A673 (cell line): Measurements from ENCODE around the gene CEP20. TPM values are rescaled to one million over a fixed set of nuclear protein-coding genes. Genes with fewer than 3 reads are reported as not detected.

Source experiments
- BruUV-seq: library from RNA; stranded (reverse); fragments of 400-500 nt; replicated peaks from 2 replicates; lab custom pipeline; 2021; lab: Mats Ljungman, UMichigan
- CTCF ChIA-PET: fragments of 300-600 bp; sonication (Branson Sonifier 250); formaldehyde crosslinking; loops from one replicate; lab custom pipeline; 2022; ENCODE audit warnings: antibody characterized with exemption; lab: Charles Lee
- POLR2A ChIA-PET: fragments of 300-600 bp; sonication (Branson Sonifier 250); formaldehyde crosslinking; loops from one replicate; lab custom pipeline; 2022; ENCODE audit warnings: antibody characterized with exemption; ENCODE audit not compliant: low non-redundant PET; lab: Charles Lee
- DNase-seq: peaks from one replicate; pipeline ENCODE4 v3.0.0-alpha.2; 2015; ENCODE audit warnings: low spot score
- H3K27ac ChIP-seq: fragments of 200-600 bp; sonication (generic); 2 replicates; pipeline ENCODE4 v1.5.1; 2016; ENCODE audit warnings: mixed run types, low read depth, mild to moderate bottlenecking, mixed read lengths, antibody characterized with exemption, low read length; ENCODE audit not compliant: poor library complexity, severe bottlenecking
- H3K27me3 ChIP-seq: fragments of 200-600 bp; sonication (generic); replicated peaks from 2 replicates; pipeline ENCODE4 v1.6.1; 2017; ENCODE audit warnings: mixed run types, low read depth, mild to moderate bottlenecking, mixed read lengths, antibody characterized with exemption, low read length; ENCODE audit not compliant: insufficient read depth, poor library complexity
- H3K36me3 ChIP-seq: fragments of 200-600 bp; sonication (generic); 2 replicates; pipeline ENCODE4 v1.6.1; 2016; ENCODE audit warnings: mixed run types, mild to moderate bottlenecking, mixed read lengths, antibody characterized with exemption, low read length; ENCODE audit not compliant: insufficient read depth, poor library complexity, severe bottlenecking
- H3K4me1 ChIP-seq: fragments of 200-600 bp; sonication (generic); 2 replicates; pipeline ENCODE4 v1.6.1; 2017; ENCODE audit warnings: mixed run types, mild to moderate bottlenecking, mixed read lengths, antibody characterized with exemption, low read length; ENCODE audit not compliant: insufficient read depth, poor library complexity, severe bottlenecking
- H3K4me3 ChIP-seq: fragments of 200-600 bp; sonication (generic); 2 replicates; pipeline ENCODE4 v1.5.1; 2016; ENCODE audit warnings: low read depth, mixed run types, mild to moderate bottlenecking, mixed read lengths, low read length; ENCODE audit not compliant: poor library complexity, severe bottlenecking
- H3K9me3 ChIP-seq: fragments of 200-600 bp; sonication (generic); 2 replicates; pipeline ENCODE4 v1.6.1; 2016; ENCODE audit warnings: mixed run types, low read depth, mild to moderate bottlenecking, mixed read lengths, antibody characterized with exemption, low read length; ENCODE audit not compliant: poor library complexity, severe bottlenecking
- CTCF ChIP-seq: fragments of 300-800, 200-600 bp; sonication (generic); conservative IDR thresholded peaks from 2 replicates; pipeline ENCODE4 v1.5.1; 2017; ENCODE audit warnings: low read depth, mild to moderate bottlenecking, antibody characterized with exemption, low read length, moderate library complexity, mixed read lengths
- EZH2 ChIP-seq: fragments of 200-600 bp; sonication (generic); IDR thresholded peaks from 2 replicates; pipeline ENCODE4 v1.6.1; 2017; ENCODE audit warnings: borderline replicate concordance, low read depth, mild to moderate bottlenecking, mixed read lengths, antibody characterized with exemption, low read length; ENCODE audit not compliant: poor library complexity, severe bottlenecking
- intact Hi-C: fragments of 100-400 bp; cut with micrococcal nuclease; formaldehyde crosslinking; loops from one replicate; pipeline ENCODE4 v1.10.0; 2022; ENCODE audit not compliant: unreplicated experiment
- total RNA-seq: library from RNA; stranded (reverse); gene quantifications from 2 replicates; pipeline ENCODE4 v1.2.3, GENCODE V29; 2021

CEP20 gene
- total RNA-seq, 1 experiment from 2014 or later, result 51.0 TPM

- TF ChIP-seq EZH2, result no peak
- no peak for TF ChIP-seq CTCF
- intact Hi-C loops, result no loop called here
Measured at GRCh38 chr16:15879255-15879811, 9.1 kb downstream of the CEP20 start.

GRCh38 chr16:15876503-15876902, 11.9 kb downstream of the CEP20 start:
- DNase-seq, result no peak
- Histone ChIP-seq H3K36me3 (peaks cover 9% of the 10 kb centered on the region), H3K27me3 (no peaks in the 10 kb centered on the region), H3K9me3 (no peaks in the 10 kb centered on the region), H3K4me3 (no peak overlapping the region), H3K27ac (no peak overlapping the region), H3K4me1 (no peaks in the 10 kb centered on the region)
- BruUV-seq, result no TSS peak
- TF ChIP-seq CTCF, result no peak
- no peak for TF ChIP-seq EZH2
- intact Hi-C loops, result no loop called here
- CTCF ChIA-PET, result no interaction called here
- POLR2A ChIA-PET, result no interaction called here

More at GRCh38 chr16:15879255-15879811, 9.1 kb downstream of the CEP20 start:
- peak; percentile 23 for DNase-seq
- peaks cover 28% of the 10 kb centered on the region for H3K36me3 ChIP-seq
- no peaks in the 10 kb centered on the region for H3K27me3 ChIP-seq
- POLR2A ChIA-PET, result no interaction called here
- CTCF ChIA-PET, result no interaction called here
- no peaks in the 10 kb centered on the region for H3K4me1 ChIP-seq
- peak overlapping the region; percentile 44 for H3K27ac ChIP-seq
- no peaks in the 10 kb centered on the region for H3K9me3 ChIP-seq
- H3K4me3 ChIP-seq, result no peak overlapping the region
- no TSS peak for BruUV-seq

- intact Hi-C loops, result loop anchor here (2.0 kb wide), 1 partner anchor 252 kb away; no protein-coding TSS in a partner anchor
- peaks cover 3% of the 10 kb centered on the region for H3K36me3 ChIP-seq
- TF ChIP-seq CTCF (peak; percentile 76), EZH2 (no peak)
- POLR2A ChIA-PET, result no interaction called here
- DNase-seq, result peak; percentile 64
- no peaks in the 10 kb centered on the region for H3K27me3 ChIP-seq
- CTCF ChIA-PET, result interaction anchor here (0.9 to 1.3 kb wide), 2 partner anchors 14 to 253 kb away, joined by 6 to 7 read pairs; partner anchors contain the start of gene CEP20
- no TSS peak for BruUV-seq
- H3K4me1 ChIP-seq, result no peaks in the 10 kb centered on the region
- no peak overlapping the region for H3K4me3 ChIP-seq
- H3K27ac ChIP-seq, result no peak overlapping the region
- H3K9me3 ChIP-seq, result no peaks in the 10 kb centered on the region
Measured at GRCh38 chr16:15874745-15875314, 13.6 kb downstream of the CEP20 start.
